Neural cell (in vitro differentiated cells): ENCODE data around the gene RASAL2.

Experiments
- EZH2 ChIP-seq: fragments of 200-600, 300-800 bp; shearing (Covaris generic), sonication (generic); IDR thresholded peaks from 2 replicates; pipeline ENCODE4 v1.6.1; 2014; ENCODE audit warnings: antibody characterized with exemption, low read length, borderline replicate concordance, mild to moderate bottlenecking; ENCODE audit not compliant: insufficient read depth, poor library complexity, severe bottlenecking
- POLR2AphosphoS5 ChIP-seq: IDR thresholded peaks from 2 replicates; pipeline ENCODE4 v1.6.1; 2012

DNA sequence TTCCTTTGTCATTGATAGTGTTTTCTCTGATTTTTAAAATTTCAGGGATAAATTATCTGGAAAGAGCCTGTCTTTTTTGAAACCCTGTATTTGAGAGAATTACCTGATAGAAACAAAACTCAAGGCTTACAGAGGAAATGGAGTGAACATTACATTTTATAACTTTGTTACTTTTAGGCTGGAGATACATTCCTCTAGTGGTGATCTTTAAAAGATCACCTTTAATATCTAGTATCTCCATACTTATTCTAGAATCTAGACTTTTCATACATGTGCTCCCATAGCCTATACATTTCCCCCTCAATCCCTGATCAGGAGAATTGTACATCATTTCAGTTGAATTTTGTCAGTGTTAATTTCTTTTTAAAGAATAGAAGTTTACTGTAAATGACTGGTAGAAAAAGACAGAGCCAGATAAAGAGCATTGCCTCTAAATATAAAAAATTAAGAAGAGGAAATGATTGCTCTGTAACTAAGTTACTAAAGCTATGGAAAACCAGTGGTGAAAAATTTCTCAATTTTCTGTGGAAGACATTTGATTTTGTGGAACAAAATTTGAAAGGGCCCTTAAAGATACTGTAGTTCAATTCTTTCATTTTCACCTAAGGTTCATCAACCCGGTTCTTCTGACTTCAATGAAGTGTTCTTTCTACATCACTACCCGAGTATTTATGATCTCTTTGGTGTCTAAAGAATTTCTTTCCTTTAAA lies 33.7 kb downstream of the RASAL2 start:
- no peak for TF ChIP-seq POLR2AphosphoS5
- no peak for TF ChIP-seq EZH2
